Subcutaneous abdominal adipose tissue (tissue), 5 donors: Measurements from ENCODE around the gene FCGBP.
"Not testable (repeated sequence)": the region's sequence is repeated elsewhere in the genome, so short reads cannot be mapped to it uniquely, and the experiment has no call there.

Experiments used
- H3K27ac ChIP-seq: one replicate; pipeline ENCODE4 v1.7.0; 2013; ENCODE audit warnings: low read depth, mild to moderate bottlenecking, inconsistent platforms, low read length, moderate library complexity
- H3K27me3 ChIP-seq, 5 donors: one replicate each; pipeline ENCODE4 v1.7.0; 2013; ENCODE audit warnings: low read length in 5 of 5, inconsistent platforms in 1 of 5; ENCODE audit not compliant: control insufficient read depth in 5 of 5, insufficient read depth in 4 of 5
- H3K36me3 ChIP-seq, 5 donors: one replicate each; pipeline ENCODE4 v1.7.0; 2013; ENCODE audit warnings: low read length in 5 of 5; ENCODE audit not compliant: control insufficient read depth in 5 of 5, insufficient read depth in 5 of 5
- H3K4me1 ChIP-seq, 5 donors: one replicate each; pipeline ENCODE4 v1.7.0; 2013; ENCODE audit warnings: low read length in 5 of 5, mild to moderate bottlenecking in 3 of 5, moderate library complexity in 1 of 5; ENCODE audit not compliant: control insufficient read depth in 5 of 5, insufficient read depth in 5 of 5
- H3K4me3 ChIP-seq, 5 donors: one replicate each; pipeline ENCODE4 v1.7.0; 2013; ENCODE audit warnings: low read length in 5 of 5, low read depth in 1 of 5
- H3K9ac ChIP-seq, 5 donors: one replicate each; pipeline ENCODE4 v1.7.0; 2013; ENCODE audit warnings: low read length in 5 of 5, mild to moderate bottlenecking in 4 of 5, moderate library complexity in 3 of 5
- H3K9me3 ChIP-seq, 5 donors: one replicate each; pipeline ENCODE4 v1.7.0; 2013; ENCODE audit warnings: low read length in 5 of 5; ENCODE audit not compliant: control insufficient read depth in 5 of 5
- donor health status: healthy.
- donor health status: healthy.
- donor health status: healthy.
- donor health status: healthy.
- donor health status: healthy.

Gene FCGBP

GRCh38 chr19:39969266-39969665 lies 34.8 kb upstream of the FCGBP start:
- no peak overlapping the region for H3K4me3 ChIP-seq
- no peaks in the 10 kb centered on the region for H3K9me3 ChIP-seq
- H3K27ac ChIP-seq, result no peak overlapping the region
- H3K27me3 ChIP-seq, result peaks cover 0 to 3% (median 0%) of the 10 kb centered on the region in 5 donors
- peaks cover 0 to 22% (median 18%) of the 10 kb centered on the region in 5 donors for H3K36me3 ChIP-seq
- H3K4me1 ChIP-seq, result peaks cover 6 to 20% (median 17%) of the 10 kb centered on the region in 5 donors
- H3K9ac ChIP-seq, result no peak overlapping the region

DNA sequence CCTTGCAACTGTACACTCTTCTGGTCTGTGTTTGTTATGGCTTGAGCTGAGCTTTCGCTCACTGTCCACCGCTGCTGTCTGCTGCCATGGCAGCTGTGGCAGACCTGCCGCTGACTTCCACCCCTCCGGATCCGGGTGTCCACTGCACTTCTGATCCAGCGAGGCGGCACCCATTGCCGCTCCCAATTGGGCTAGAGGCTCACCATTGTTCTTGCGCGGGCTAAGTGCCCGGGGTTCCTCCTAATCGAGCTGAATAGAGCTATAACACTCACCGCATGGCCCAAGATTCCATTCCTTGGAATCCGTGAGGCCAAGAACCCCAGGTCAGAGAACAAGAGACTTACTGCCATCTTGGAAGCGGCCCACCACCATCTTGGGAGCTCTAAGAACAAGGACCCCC lies 34.4 kb upstream of the FCGBP start:
- no peak overlapping the region for H3K4me3 ChIP-seq
- no peak overlapping the region for H3K9ac ChIP-seq
- peaks cover 0 to 3% (median 0%) of the 10 kb centered on the region in 5 donors for H3K27me3 ChIP-seq
- H3K27ac ChIP-seq, result no peak overlapping the region
- H3K36me3 ChIP-seq, result peaks cover 0 to 18% (median 14%) of the 10 kb centered on the region in 5 donors
- H3K4me1 ChIP-seq, result peaks cover 6 to 20% (median 17%) of the 10 kb centered on the region in 5 donors
- no peaks in the 10 kb centered on the region for H3K9me3 ChIP-seq

- no peak overlapping the region for H3K27ac ChIP-seq
- peaks cover 0 to 5% (median 4%) of the 10 kb centered on the region in 5 donors for H3K36me3 ChIP-seq
- no peak overlapping the region for H3K9ac ChIP-seq
- no peak overlapping the region for H3K4me3 ChIP-seq
- H3K4me1 ChIP-seq, result peaks cover 6 to 22% (median 17%) of the 10 kb centered on the region in 5 donors
- no peaks in the 10 kb centered on the region for H3K9me3 ChIP-seq
- H3K27me3 ChIP-seq, result peaks cover 0 to 3% (median 0%) of the 10 kb centered on the region in 5 donors
Observed at GRCh38 chr19:39967561-39967960, 33.1 kb upstream of the FCGBP start.

DNA sequence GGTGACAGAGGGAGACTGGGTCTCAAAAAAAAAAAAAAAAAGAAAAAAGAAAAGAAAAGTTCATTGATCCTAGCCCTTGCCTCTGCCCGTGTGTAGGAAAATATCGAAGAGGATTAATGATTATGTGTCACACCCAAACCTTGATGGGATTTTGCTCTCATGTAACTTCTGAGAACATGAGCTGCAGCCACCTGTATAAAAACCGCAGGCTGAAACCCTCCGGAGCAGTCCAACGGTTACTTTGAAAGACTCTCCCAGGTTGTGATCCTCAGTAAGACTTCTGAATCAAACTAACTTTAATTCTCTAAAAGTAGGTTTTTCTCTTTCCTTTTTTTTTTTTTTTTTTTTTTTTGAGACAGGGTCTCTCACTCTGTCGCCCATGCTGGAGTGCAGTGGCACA lies 32.2 kb upstream of the FCGBP start:
- no peaks in the 10 kb centered on the region for H3K36me3 ChIP-seq
- H3K9me3 ChIP-seq, result no peaks in the 10 kb centered on the region
- H3K4me1 ChIP-seq, result peaks cover 4 to 14% (median 10%) of the 10 kb centered on the region in 5 donors
- H3K27me3 ChIP-seq, result peaks cover 0 to 3% (median 0%) of the 10 kb centered on the region in 5 donors
- H3K9ac ChIP-seq, result no peak overlapping the region
- no peak overlapping the region for H3K27ac ChIP-seq
- H3K4me3 ChIP-seq, result no peak overlapping the region

DNA sequence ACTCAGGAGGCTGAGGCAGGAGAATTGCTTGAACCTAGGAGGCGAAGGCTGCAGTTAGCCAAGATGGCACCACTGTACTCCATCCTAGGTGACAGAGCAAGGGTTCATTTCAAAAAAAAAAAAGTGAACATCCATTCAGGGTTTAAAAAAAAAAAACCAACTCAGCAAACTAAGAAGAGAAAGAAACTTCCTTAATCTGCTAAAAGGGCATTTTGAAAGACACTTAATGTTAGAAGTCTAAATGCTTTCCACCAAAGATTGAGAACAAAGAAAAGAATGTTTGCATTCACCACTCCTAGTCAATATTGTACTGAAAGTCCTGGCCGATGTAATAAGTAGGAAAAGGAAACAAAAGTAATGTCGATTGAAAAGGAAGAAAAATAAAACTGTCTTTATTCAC lies 29.5 kb upstream of the FCGBP start:
- Histone ChIP-seq H3K27ac (no peak overlapping the region), H3K9me3 (no peaks in the 10 kb centered on the region), H3K36me3 (no peaks in the 10 kb centered on the region), H3K4me3 (no peak overlapping the region), H3K9ac (no peak overlapping the region), H3K27me3 (no peaks in the 10 kb centered on the region), H3K4me1 (peaks cover 0 to 2% (median 0%) of the 10 kb centered on the region in 5 donors)

GRCh38 chr19:39959407-39959806 lies 25.0 kb upstream of the FCGBP start:
- not testable (repeated sequence) for H3K9me3 ChIP-seq, H3K4me1 ChIP-seq, H3K9ac ChIP-seq, H3K4me3 ChIP-seq, H3K27ac ChIP-seq, H3K27me3 ChIP-seq, H3K36me3 ChIP-seq

- H3K27ac ChIP-seq, H3K4me3 ChIP-seq, H3K9ac ChIP-seq, H3K27me3 ChIP-seq, H3K9me3 ChIP-seq, H3K36me3 ChIP-seq, H3K4me1 ChIP-seq: not testable (repeated sequence)
Observed at GRCh38 chr19:39958942-39959341, 24.5 kb upstream of the FCGBP start.

DNA sequence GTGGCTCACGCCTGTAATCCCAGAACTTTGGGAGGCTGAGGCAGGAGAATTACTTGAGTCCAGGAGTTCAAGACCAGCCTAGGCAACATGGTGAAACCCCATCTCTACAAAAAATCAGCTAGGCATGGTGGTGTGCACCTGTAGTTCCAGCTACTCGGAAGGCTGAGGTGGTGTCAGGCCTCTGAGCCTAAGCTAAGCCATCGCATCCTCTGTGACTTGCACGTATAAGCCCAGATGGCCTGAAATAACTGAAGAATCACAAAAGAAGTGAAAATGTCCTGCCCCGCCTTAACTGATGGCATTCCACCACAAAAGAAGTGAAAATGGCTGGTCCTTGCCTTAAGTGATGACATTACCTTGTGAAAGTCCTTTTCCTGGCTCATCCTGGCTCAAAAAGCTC lies 23.5 kb upstream of the FCGBP start:
- not testable (repeated sequence) for H3K9me3 ChIP-seq, H3K27ac ChIP-seq, H3K9ac ChIP-seq, H3K4me3 ChIP-seq, H3K4me1 ChIP-seq, H3K27me3 ChIP-seq, H3K36me3 ChIP-seq

GRCh38 chr19:39953915-39954314 lies 19.5 kb upstream of the FCGBP start:
- H3K36me3 ChIP-seq, result no peaks in the 10 kb centered on the region
- H3K4me3 ChIP-seq, result no peak overlapping the region
- no peaks in the 10 kb centered on the region for H3K9me3 ChIP-seq
- H3K27me3 ChIP-seq, result peaks cover 0 to 7% (median 2%) of the 10 kb centered on the region in 5 donors
- H3K4me1 ChIP-seq, result peaks cover 0 to 7% (median 0%) of the 10 kb centered on the region in 5 donors
- no peak overlapping the region for H3K9ac ChIP-seq
- no peak overlapping the region for H3K27ac ChIP-seq

DNA sequence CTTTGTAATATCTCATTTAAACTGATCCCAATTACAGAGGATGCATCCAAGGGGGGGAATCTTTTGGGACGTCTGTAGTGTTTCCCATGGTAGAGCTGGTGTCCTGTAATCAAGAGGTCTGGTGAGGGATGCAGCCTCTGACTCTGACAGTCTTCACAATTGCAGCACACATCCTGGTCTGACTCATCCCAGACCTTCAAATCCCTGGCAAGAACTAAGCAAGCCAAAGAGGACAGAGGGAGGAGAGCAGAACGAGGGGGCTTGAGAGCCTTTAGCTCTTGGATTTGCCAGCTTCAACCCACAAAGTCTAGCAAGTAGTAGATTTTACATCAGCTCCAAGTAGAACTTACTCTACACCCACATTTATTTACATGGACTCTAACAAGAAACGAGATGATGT lies 17.3 kb upstream of the FCGBP start:
- no peaks in the 10 kb centered on the region for H3K9me3 ChIP-seq
- peaks cover 0 to 9% (median 2%) of the 10 kb centered on the region in 5 donors for H3K27me3 ChIP-seq
- no peak overlapping the region for H3K27ac ChIP-seq
- no peaks in the 10 kb centered on the region for H3K36me3 ChIP-seq
- peaks cover 0 to 11% (median 0%) of the 10 kb centered on the region in 5 donors for H3K4me1 ChIP-seq
- H3K9ac ChIP-seq, result no peak overlapping the region
- no peak overlapping the region for H3K4me3 ChIP-seq
